CD4-positive, alpha-beta T cell treated with Interleukin-6 at 100 ng/mL for 8 hours (primary cell): Measurements from ENCODE around the gene HSBP1.

Experiments used
- DNase-seq: peaks from one replicate; pipeline ENCODE4 v3.0.0-alpha.2; 2020; ENCODE audit warnings: mixed read lengths, low spot score

Gene HSBP1

DNA sequence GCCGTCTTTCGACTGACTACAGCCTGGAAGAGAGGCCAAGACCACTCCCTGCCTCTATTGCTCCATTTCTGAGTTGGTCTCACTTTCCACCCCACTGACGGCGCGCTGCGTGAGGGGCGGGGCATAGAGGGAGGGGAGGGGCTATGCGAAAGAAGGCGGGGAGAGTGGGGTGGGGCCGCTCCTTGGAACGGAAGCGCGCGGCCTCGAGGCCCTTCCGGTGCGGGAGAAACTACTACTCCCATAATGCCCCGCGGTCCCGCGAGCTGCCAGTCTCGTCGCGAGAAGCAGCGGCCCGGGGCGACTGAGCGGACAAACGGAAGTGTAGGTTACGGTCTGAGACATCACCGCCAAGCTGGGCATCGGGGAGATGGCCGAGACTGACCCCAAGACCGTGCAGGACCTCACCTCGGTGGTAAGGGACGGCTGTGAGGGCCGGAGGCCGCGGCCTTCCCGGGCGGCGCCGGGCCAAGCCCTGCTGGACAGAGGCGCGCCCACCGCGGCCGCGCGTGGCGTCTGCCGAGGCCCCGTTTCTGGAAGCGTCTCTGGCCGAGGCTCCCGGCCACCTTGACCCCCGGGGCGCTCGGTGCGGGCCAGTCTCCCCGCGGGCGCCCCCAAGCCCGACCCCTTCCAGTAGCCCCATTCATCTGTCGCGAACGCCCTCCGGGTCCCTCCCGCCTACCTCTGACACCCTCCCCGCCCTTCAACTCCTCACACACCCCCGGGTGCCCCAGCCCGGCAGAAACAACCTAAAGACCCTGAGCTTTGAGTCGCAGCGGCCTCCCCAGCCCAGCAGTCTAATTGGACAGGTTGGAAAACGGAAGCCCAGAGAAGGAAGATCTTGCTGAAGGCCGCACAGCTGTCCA is at the start of gene HSBP1:
HSBP1 (plus strand) TSS at position 269 of the 863 bp plus-strand sequence; CDS start at position 368, 99 bp downstream.
- DNase-seq = peak; percentile 94

DNA sequence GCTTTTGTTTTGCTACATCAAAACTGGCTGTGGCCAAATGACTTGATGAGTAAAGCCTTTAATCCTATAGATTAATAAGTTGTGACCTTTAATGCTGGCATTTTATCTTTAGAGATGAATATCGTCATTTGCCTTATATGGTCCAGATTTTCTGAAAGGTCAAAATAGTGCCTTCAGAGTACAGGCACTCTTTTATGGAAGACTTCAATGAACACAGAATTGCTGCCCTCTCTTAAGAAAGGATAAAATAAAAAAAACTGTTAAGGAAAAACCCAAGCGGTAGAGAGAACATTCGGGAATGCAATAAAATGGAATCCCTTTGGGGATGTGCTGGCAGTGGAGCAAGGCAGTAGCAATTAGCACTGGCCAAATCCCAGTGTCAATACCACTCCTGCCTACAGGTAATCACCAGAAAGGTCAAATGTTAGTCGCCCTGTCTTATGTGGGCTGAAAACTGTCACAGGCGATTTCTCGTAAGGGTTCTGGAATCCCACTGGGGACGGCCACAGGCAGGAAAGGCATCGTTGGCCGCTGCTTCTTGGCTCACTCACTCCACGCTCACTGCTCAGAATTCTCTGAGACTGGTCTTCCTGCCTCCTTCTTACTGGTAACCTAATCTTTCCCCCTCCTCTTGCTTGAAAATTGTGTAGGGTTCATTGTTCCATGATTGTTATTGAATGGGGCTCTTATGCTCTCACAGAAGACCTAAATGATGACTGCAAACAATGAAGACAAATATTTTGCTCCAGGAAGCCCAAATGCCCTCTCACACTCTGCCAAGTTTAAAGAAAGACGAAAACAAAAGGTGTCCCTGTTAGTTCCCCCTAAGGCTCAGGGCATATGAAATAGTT is 45.4 kb upstream of the HSBP1 start:
- DNase-seq = no peak

DNA sequence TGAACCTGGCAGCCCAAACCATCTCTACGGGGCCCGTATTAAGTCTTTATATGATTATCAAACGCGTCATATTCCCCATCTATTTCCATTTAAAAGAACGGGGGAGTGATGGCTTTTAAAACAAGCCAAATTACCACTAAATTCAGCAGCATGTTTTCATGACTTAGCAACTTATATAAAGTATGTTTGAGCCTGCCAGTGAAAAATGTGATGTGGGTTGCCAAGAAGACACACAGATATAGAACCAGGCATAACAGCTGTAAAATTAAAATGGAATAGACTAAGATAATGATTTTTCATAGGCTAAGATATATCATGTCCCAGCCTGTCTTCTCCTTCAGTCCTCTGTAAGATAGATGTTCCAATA is 44.8 kb upstream of the HSBP1 start:
- no peak for DNase-seq

DNA sequence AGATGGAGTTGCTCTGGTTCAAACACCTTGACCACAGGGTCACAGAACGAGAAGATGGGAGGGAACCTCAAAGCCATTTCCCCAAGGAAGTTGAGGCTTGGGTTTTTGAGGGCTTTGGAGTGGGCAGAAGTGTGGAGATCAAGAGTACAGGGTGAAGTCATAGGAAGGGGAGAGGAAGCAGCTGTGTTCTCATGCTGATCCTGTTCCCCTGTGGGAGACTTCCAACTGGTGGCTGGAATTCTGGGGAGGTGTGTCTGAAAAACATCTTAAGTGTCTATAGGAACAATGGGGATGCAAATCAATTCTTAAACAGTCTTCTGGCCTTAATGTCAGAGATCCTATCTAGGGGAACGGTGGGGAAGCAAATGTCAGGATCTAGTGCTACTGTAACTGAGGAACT is 38.8 kb upstream of the HSBP1 start:
- DNase-seq = no peak

DNA sequence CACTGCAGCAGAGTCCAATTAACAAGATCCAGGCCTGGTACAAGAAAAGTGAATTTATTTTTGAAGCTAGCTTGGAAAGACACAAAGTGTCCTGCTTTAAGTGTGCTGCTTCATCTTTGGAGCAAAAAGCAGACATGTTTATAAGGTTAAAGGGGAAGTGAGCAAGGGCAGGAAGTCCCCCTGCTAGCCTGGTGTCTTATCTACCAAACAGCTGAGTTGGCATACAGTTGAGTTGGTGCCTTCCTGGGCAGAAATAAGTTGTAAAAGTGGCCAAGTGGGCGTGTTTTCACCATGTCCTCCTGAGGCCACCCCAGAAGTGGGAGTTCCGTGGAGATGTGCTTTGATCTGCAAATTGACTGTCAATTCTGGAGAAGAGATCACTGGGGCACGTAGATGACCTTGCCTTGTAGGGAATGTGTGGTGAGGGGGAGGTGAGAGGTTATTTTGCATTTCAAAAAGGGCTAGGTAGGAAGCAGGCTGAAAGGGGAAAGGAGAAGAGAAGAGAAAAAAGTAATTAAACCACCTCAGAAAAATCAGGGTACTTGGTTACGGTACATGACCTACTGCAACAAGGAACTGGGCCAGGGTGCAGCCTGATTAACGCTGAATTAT is 38.3 kb upstream of the HSBP1 start:
- DNase-seq = no peak

DNA sequence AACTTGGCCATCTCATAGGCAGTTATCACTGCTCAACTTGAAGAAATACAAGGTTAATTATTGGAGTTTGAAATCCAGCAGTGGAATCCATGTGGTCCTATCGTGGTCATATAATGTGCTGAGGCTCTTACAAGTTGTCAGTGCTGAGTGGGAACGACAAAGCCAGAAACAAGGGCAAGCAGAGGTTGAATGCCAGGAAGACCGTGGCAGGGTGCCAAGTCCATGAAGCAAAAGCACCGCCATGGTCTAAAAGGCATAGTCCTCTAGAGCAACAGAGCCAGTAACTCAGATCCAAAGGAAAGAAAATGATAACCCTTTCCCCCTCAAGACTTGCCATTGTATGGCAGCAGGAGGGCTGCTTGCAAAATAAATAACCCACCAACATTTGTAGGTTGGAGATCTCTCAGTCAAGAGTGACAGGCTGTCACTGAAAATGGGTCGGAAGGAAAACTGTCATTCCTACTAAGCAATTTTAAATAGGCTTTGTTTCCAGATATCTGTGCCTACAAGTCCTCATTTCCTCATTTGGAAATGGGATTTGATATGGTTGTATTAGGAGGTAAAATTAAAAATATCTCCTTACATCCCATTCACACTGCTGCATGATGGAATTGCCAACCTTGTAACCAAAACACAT is 36.4 kb upstream of the HSBP1 start:
- no peak for DNase-seq

DNA sequence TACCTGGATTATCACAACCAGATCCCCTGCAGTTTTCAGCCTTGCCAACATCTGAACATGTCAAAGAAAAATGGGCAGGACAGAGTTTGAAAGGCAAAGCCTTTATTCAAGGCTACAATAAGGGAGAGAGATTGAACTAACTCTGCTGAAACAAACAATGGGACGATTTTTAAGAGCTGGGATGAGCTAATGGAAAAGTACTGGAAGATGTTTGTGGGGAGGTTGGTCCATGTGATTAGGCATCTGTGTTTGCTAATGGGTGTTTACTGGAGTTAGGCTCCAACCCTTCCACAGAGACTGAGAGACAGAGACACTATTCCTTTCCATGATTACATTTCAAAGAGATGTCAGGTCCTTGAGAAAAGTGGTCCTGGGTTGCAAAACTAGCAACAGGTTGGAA is 35.0 kb upstream of the HSBP1 start:
- DNase-seq = no peak

DNA sequence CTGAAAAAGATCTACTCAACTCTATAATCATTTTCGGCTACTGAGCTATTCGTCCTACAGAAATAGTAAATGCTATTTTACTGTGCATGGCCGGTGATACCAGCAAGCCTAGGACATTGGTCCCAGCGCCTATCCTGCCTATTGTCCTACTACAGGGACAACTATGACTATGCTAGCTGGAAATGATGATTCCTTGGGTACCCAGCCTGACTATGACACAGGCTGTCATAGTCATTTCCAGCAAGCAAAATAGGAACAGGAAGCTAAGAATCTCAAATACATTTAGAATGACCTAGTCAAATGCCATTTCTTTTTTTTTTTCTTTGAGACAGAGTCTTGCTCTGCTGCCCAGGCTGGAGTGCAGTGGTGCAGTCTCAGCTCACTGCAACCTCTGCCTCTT is 33.7 kb upstream of the HSBP1 start:
- DNase-seq = no peak

DNA sequence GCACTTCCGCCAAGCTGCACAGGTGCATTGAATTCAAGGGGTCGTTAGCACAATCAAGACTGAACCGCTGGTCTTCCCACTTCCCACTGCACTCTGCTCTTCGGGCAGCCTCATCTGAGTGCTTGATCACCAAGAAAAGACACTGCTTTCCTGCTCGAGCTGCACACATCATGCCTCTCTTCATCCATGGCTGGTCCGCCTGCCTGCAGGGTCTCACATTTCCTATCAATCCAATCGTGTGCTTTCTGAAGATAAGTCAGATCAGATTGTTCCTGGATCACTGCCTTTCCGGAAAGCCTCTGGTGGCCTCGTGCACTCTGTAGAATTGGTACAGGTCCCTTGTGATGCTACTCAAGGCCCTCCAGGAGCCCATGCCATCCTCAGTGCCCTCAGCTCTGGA is 30.8 kb upstream of the HSBP1 start:
- no peak for DNase-seq

DNA sequence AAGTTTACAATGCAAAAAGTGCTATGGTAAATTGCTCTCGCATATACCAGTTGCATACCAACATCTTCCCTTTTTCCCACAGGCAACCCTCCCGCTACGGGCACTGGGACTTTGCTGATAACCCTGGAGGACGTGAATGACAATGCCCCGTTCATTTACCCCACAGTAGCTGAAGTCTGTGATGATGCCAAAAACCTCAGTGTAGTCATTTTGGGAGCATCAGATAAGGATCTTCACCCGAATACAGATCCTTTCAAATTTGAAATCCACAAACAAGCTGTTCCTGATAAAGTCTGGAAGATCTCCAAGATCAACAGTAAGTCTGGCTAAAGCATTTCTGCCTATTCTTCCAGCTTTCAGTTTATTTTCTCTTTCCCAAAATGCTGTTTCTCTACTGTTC is 27.9 kb upstream of the HSBP1 start:
- no peak for DNase-seq

DNA sequence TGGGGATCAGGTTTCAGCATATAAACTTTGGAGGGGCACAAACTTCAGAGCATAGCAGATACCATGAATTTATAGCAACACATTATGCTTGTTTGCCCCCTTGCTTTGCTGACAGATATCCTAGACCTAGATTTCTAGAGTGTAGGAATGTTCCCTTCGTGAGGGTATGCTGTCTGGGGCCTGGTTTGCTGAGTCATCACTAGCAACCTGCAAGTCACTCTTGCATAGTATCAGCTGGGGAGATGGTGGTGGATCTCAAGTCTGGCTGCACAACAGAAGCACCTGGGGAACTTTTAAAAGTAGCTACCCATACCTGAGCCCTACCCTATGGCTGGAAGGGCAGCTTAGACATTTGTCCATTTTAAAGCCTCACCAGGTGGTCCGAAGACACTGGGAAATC is 22.3 kb upstream of the HSBP1 start:
- no peak for DNase-seq

DNA sequence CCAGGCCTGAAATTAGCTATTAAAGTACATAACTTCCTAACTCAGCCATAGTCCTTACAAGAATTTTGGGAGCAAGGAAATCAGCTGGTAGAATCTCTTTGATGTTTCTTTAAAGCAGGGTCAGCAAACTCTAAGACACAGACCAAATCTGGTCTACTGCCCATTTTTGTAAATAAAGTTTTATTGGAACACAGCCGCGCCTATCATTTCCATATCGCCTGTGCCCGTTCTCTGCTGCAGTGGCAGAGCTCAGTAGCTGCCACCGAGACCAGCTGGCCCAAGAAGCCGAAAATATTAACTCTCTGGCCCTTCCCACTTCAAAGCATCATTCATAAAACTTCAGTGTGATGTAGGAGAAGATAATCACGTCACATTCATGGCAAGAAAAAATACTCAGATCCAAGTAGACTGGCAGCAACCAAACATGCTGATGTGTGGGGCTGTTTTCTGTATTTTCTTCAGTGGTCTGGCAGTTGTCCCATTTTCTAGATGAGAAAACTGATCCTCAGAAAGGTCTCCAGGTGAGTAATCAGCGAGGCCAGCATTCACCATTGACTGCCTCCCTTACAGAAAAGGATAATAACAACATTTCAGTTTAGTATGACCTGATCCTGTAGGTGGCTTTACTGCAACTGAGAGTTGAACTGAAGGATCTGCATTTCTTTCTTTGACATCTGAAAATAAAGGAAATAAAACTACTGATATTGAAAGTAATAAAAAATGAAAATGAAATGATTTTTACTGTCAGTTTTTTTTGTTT is 18.0 kb upstream of the HSBP1 start:
- no peak for DNase-seq

DNA sequence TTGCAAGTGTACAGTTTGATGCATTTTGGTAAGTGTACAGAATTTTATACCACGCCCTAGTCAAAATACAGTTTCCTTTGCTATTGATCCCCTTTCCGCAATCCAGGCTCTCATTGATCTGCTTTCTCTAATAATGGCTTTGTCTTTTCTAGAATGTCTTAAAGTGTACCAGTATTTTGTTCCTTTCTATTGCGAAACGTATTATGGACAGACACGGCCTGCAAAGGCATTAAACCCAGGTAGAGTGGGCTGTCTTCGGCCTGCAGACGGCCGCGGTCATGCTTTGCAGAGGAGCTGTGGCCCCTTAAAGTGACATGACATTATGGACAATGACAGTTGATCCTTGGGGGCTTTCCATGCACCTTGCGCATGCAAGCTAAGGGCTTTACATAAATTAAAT is 15.9 kb upstream of the HSBP1 start:
- DNase-seq = no peak

DNA sequence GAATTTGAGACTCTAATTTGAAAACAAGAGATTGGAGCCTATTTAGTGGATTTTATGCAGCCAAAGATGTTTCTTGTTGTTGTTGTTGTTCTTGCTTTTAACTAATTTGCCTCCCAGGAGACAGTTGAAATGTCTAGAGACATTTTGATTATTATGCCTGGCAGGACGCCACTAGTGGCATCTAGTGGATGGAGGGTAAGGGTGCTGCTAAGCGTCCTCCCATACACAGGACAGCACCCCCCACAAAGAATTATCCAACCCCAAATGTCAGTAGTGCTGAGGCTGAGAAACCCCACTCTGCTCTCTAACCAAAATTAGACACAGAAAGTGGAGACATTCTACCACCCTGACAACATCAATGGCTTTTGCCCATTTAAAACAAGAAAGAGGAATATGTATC is 15.4 kb upstream of the HSBP1 start:
- no peak for DNase-seq

DNA sequence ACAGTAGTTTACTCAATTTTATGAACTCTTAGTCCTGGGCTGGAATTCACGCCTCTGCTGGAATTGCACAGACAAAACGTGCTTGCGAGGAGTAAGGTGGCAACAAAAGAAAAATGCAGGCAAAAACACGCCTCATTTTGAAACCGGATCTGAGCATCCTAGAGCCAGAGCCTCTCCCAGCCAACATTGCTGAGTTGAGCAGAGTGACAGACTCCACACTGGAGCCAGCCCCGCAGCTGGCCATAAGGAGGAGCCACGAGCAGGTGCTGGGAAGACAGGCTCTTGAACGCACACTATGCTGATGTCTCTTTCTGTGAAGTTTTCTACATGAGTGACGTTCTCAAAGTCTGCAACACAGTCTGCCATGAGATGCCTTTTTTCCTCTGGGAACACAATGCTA is 14.6 kb upstream of the HSBP1 start:
- DNase-seq = no peak

DNA sequence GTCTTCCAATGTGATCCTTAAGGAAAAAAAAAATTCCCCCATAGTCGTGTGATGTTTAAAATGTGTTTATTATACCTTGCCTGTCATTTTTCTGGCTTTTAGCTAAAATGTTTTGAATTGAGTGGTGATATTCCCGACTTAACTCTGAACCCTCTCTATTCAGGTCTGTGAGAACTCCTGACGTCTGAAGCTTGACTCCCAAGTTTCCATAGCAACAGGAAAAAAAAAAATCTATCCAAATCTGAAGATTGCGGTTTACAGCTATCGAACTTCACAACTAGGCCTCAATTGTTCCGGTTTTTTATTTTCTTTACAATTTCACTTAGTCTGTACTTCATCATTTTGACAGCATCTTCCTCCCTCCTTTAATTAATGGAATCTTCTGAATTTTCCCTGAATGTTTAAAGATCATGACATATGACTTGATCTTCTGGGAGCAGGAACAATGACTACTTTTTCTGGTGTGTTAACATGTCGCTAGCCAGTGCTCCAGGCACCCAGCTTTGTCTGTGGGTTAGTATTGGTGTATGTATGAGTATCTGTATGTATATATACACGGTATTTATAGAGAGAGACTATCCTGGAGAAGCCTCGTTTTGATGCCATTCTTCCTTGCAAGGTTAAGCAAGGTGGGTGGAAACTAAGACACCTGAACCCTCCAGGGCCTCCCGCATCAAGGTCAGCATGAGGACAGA is 12.8 kb upstream of the HSBP1 start:
- DNase-seq = no peak

DNA sequence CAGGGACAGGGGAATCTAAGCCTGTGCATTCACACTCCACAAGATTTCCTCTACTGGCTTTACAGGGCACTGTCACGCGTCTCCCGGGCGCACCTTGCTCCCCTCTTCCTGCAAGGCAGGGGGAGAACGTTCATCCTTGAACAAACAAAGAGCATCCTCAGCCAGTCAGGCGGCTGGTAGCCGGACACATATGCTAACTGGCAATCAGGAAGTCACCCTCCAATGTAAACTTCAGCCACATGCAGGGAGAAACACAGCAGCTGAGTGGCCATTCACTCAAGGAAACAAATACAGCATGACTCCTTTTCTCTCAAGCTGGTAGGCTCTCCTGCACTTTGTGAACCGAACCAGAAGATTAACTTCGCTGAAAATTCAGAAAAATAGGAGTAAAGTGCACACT is 10.8 kb upstream of the HSBP1 start:
- no peak for DNase-seq

DNA sequence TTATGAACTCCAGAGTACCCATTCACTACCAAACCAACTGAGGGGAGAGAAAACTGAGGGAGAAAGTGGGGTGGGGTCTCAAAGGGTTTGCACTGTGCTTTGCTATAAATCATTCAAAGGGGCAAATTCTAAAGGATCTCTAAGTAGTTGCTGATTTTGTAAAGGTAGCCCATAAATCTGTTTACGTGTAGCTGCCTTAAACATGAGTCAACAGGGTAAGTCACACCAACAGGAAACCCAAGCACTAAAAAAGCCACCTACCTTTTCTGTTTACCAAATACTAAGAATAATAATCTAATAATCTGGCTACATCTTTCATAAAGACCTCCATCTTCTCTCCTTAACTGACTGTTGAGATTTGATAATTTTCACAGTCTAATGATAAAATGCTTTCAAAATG is 8.4 kb upstream of the HSBP1 start:
- DNase-seq = no peak

DNA sequence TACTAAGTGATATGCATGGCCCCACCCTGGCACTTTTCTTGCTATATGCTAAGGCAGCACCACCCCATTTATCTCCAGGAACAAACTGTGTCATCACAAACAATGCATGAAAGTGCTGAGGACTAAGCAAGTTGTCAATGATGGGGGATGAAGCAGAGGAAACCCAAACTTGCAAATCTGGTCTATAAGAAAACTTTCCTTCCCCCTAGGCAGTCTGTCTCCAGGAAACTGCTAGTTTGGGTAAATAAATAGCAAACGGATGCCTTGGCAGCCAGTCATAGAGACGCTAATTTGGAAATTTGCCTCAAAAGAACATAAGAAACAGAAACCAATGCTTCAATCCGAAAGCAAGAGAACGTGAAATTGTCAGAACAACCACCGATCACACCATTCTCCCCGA is 5.6 kb upstream of the HSBP1 start:
- DNase-seq = no peak

DNA sequence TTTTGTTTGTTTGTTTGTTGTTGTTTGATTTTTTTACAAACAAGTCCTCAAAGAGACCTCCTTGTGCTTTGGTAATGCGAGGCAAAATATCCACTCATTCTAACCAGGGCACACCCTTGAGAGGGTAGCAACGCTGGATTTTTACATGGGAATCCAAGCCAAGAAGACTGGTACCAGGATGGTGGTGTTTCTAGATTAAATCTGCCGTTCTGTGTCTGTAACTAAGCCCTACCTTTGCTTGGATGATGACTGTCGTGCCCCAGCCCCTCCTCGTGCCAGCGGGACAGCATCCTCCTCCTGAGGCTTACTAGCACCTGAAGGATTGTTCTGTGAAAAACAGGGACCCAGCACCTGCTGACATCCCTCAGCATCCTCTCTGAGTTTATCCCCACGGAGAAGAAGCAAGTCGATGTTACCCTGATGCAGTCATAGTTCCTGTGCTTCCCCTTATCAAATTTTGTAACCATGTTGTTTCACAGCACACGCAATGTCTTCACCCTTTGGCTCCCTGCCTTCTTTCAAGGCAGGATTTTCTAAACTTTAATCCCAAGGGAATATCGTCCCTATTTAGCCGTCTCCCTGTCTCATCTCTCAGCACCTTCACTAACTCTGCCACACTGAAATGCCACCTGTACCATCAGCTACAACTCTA is 5.1 kb upstream of the HSBP1 start:
- no peak for DNase-seq

DNA sequence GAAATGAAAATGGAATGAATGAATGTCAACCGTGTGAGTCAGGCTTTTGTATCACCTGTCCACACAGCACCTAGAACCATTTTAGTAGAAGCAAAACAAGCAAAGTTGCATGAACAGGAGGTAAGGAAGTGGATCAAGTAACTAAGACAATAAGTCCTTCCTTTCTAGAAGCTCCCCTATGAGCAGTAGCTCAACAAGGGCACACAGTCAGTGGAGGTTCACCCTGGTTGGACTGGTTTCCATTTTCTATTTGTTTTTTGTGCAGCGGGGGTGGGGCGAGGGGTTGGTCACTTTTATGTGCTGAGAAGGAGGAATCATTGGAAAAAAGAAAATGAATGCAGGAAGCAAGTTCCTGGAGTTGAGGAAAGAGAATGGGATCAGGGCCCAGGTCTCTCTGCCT is 4.0 kb upstream of the HSBP1 start:
- DNase-seq = no peak
